Loucy (cell line): Measurements from ENCODE around the gene DNLZ.

ENCODE experiments used
- CTCF ChIP-seq: fragments of 200-600 bp; sonication (generic); conservative IDR thresholded peaks from 2 replicates; pipeline ENCODE4 v1.5.1; 2014; ENCODE audit warnings: mild to moderate bottlenecking, antibody characterized with exemption, low read length
- EZH2phosphoT487 ChIP-seq: fragments of 200-600 bp; IDR thresholded peaks from 2 replicates; pipeline ENCODE4 v1.6.1; 2018; ENCODE audit warnings: antibody characterized with exemption, mild to moderate bottlenecking, moderate library complexity, borderline replicate concordance

GRCh38 chr9:136379891-136380290 is 16.3 kb upstream of the DNLZ start:
- TF ChIP-seq CTCF = no peak
- no peak for TF ChIP-seq EZH2phosphoT487
